Activated CD4-positive, alpha-beta memory T cell treated with anti-CD3 and anti-CD28 coated beads, Interleukin-2, amount 10 ng/mL, durations not matched to agents 7 days and 5 days (primary cell): ENCODE data around the gene MCC. TPM values are rescaled to one million over a fixed set of nuclear protein-coding genes. Genes with fewer than 3 reads are reported as not detected.

ENCODE experiments used
- CTCF ChIA-PET: fragments of 350-600 bp; sonication (Branson Sonifier 250); formaldehyde crosslinking; loops from one replicate; lab custom pipeline; 2021; ENCODE audit warnings: antibody characterized with exemption, inconsistent platforms; lab: Charles Lee
- POLR2A ChIA-PET: fragments of 350-600 bp; sonication (Branson Sonifier 250); formaldehyde crosslinking; loops from one replicate; lab custom pipeline; 2021; ENCODE audit warnings: antibody characterized with exemption; lab: Charles Lee
- DNase-seq: peaks from one replicate; pipeline ENCODE4 v3.0.0-alpha.2; 2020
- H3K27ac Mint-ChIP-seq: one replicate; pipeline ENCODE4 v1.8.0; 2021; ENCODE audit warnings: mild to moderate bottlenecking, mixed read lengths
- H3K27me3 Mint-ChIP-seq: one replicate; pipeline ENCODE4 v1.8.0; 2021; ENCODE audit warnings: mixed read lengths
- H3K36me3 Mint-ChIP-seq: one replicate; pipeline ENCODE4 v1.8.0; 2021; ENCODE audit warnings: low read depth, mixed read lengths
- H3K4me1 Mint-ChIP-seq: one replicate; pipeline ENCODE4 v1.8.0; 2021; ENCODE audit warnings: mixed read lengths
- H3K4me3 Mint-ChIP-seq: one replicate; pipeline ENCODE4 v1.8.0; 2021; ENCODE audit warnings: mild to moderate bottlenecking, mixed read lengths
- H3K9me3 Mint-ChIP-seq: one replicate; pipeline ENCODE4 v1.8.0; 2021; ENCODE audit warnings: mixed read lengths
- total RNA-seq, 2 experiments: library from RNA; stranded (reverse); gene quantifications; one replicate each; pipeline ENCODE4 v1.2.3, GENCODE V29; 2021

The MCC gene
- total RNA-seq, 2 experiments from 2014 or later = 8.6 to 10.4 TPM

DNA sequence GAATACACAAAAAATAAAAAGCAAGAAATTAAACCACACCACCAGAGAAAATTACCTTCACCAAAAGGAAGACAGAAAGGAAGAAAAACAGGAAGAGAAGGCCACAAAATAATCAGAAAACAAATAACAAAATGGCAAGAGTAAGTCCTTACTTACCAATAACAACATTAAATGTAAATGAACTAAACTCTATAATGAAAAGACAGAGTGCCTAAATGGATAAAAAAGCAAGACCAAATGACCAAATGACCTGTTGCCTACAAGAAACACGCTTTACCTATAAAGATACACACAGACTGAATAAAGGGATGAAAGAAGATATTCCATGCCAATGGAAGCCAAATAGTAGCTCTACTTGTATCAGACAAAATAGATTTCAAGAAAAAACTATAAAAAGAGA lies 140.7 kb downstream of the MCC start:
- CTCF ChIA-PET = no interaction called here
- peaks cover 11% of the 10 kb centered on the region for H3K27me3 Mint-ChIP-seq
- POLR2A ChIA-PET = no interaction called here
- H3K36me3 Mint-ChIP-seq = no peaks in the 10 kb centered on the region
- no peak overlapping the region for H3K27ac Mint-ChIP-seq
- H3K9me3 Mint-ChIP-seq = no peaks in the 10 kb centered on the region
- no peaks in the 10 kb centered on the region for H3K4me1 Mint-ChIP-seq
- DNase-seq = no peak
- no peak overlapping the region for H3K4me3 Mint-ChIP-seq

DNA sequence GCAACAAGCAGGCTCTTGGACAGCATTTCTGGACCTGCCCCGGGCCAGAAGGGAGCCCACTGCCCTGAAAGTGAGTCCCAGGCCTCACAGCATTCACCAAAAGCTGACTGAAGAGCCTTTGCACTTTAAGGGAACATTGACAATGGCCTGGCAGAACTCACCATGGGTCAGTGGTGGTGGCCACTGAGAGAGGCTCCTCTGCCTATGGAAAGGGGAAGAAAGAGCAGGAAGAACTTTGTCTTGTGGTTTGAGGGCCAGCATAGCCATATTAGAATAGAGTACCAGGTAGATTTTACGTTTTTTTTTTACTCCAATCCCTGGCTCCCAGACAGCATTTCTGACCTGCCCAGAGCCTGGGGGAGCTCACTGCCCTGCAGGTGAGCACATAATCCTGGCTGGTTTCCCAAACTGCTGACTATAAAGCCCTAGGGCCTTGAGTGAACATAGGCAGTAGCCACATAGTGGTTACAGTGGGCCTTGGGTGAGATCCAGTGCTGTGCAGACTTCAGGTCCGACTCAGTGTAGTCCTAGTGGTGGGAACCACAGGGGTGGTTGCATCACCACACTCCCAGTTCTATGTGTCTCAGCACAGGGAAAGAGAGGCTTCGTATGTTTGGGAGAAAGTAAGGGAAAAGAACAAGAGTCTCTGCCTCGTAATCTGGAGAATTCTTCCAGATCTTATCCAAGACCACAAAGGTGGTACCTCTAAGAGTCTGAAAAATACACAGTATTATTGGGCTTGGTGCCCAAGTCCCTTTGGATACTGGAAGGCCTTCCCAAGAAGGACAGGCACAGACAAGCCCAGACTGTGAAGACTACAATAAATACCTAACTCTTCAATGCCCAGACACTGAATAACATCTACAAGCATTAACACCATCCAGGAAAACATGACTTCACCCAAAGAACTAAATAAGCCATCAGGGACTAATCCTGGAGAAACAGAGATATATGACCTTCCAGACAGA lies 143.0 kb downstream of the MCC start:
- Mint-ChIP-seq H3K4me1 (no peaks in the 10 kb centered on the region), H3K27ac (no peak overlapping the region), H3K27me3 (peaks cover 7% of the 10 kb centered on the region), H3K4me3 (no peak overlapping the region), H3K9me3 (no peaks in the 10 kb centered on the region), H3K36me3 (no peaks in the 10 kb centered on the region)
- POLR2A ChIA-PET = no interaction called here
- CTCF ChIA-PET = no interaction called here
- no peak for DNase-seq

DNA sequence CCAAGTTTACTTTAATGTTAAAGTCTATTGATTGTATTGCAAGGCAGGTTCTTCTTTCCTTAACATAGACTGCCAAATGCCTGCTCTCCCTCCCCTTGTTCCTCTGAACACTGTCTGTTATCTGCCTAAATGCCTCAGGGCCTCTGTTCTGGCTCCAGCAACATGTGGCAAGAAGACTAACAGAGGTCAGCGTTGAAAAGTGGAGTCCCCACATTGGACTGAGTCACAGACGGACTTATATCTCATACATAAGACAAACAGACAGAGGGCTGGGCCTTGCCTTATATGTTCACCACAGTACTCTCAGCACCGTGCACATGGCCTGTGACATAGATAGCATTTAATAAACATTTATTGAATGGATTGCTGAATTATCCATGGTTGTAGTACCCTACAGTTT lies 144.9 kb downstream of the MCC start:
- no peak overlapping the region for H3K4me3 Mint-ChIP-seq
- no peaks in the 10 kb centered on the region for H3K9me3 Mint-ChIP-seq
- CTCF ChIA-PET = no interaction called here
- POLR2A ChIA-PET = no interaction called here
- no peak overlapping the region for H3K27ac Mint-ChIP-seq
- no peaks in the 10 kb centered on the region for H3K36me3 Mint-ChIP-seq
- peaks cover 2% of the 10 kb centered on the region for H3K27me3 Mint-ChIP-seq
- no peak for DNase-seq
- H3K4me1 Mint-ChIP-seq = no peaks in the 10 kb centered on the region

DNA sequence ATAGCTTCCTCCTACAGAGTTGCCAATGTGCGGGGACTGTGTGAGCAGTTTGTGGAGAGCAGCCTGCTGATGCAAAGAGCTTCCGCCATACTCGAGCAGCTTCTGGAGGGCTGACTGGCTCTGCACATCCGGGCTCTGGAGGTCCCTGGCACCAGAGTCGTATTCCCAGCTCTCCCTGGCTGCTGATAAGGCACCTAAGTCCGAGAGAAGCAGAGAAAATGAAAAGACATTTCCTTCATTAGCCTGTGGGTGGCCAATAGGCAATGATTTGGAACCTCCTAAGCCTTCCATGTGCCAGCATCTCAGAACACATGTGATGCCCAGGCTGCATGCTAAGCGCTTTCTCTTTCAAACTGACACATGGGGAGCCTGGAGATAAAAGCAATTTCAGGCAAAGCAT lies 147.7 kb downstream of the MCC start:
- CTCF ChIA-PET = interaction anchor here (0.5 to 1.5 kb wide), 3 partner anchors 41 to 345 kb away, joined by 3 to 5 read pairs (median 4); no protein-coding TSS in a partner anchor
- no peak for DNase-seq
- POLR2A ChIA-PET = no interaction called here
- Mint-ChIP-seq H3K27me3 (peaks cover 4% of the 10 kb centered on the region), H3K27ac (no peak overlapping the region), H3K4me1 (peaks cover 7% of the 10 kb centered on the region), H3K36me3 (no peaks in the 10 kb centered on the region), H3K4me3 (no peak overlapping the region), H3K9me3 (no peaks in the 10 kb centered on the region)

DNA sequence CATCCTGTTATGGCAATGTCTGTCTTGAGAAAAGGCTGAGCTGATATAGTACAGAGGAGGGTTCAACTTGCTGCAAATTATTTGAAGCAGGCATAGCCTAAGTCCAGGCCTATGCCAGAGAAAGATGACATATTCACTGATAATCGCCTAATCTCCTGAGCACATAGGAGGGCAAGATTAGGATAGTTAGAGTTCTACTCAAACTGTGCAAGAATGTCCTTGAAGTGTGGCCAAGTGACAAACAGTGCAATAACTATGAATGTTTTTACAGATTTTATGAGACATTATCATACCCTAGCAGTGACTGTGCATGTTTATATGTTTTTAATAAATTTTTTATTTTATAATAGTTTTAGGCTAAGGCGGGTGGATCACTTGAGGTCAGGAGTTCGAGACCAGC lies 149.6 kb downstream of the MCC start:
- ChIA-PET CTCF (interaction anchor here (1.6 to 9.8 kb wide), 2 partner anchors 172 to 269 kb away, joined by 3 to 118 read pairs; partner anchors contain the start of gene YTHDC2), POLR2A (no interaction called here)
- Mint-ChIP-seq H3K4me1 (peaks cover 14% of the 10 kb centered on the region), H3K36me3 (no peaks in the 10 kb centered on the region), H3K27ac (no peak overlapping the region), H3K4me3 (no peak overlapping the region), H3K9me3 (no peaks in the 10 kb centered on the region), H3K27me3 (peaks cover 3% of the 10 kb centered on the region)
- DNase-seq = no peak

DNA sequence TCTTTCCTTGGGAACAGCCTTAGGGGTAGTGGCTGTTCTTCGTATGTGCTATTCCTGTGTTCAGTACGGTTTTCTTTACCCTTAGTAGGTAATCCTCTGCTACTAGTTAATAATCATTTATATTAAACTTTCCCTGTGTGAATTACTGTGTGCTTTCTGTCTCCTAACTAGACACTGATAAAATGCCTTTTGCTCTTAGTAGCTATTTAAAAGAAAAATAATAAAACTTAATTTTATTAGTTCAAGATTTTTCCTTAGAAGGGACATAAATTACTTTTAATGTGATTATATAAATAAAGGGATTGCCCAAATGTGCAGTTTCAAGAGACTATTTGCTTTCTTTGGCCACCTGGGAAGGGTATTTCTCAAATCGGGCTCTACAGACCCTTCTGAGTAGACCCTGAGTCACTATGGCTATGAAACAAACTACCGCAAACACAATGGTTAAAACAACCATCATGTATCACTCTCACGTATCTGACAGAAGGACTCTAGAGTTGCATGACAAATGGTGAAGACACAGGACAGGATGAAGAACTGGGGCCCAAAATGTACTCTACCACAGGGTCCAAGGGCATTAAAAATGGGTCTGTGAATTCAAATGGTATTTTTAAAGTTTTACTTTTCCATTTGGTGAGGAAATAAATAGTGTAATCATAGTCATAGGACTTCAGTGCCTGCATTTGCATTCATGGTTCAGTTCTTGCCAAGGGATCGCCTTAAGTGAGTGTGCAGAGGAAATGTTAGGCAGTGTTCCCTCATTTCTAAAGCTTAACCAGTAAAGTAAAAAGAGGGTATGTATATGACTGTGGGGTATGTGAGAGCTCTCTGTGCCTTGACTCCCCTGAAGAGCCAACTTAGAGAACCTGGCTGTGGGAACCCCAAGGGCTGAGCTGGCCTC lies 150.5 kb downstream of the MCC start:
- Mint-ChIP-seq H3K36me3 (no peaks in the 10 kb centered on the region), H3K4me3 (no peak overlapping the region), H3K4me1 (peaks cover 14% of the 10 kb centered on the region), H3K27me3 (peaks cover 3% of the 10 kb centered on the region), H3K9me3 (no peaks in the 10 kb centered on the region), H3K27ac (no peak overlapping the region)
- DNase-seq = no peak
- POLR2A ChIA-PET = interaction anchor here (1.0 to 1.2 kb wide), 2 partner anchors 173 to 176 kb away, joined by 4 to 8 read pairs; partner anchors contain the start of gene YTHDC2
- CTCF ChIA-PET = interaction anchor here (0.5 to 9.8 kb wide), 16 partner anchors 9 to 341 kb away, joined by 3 to 118 read pairs (median 6); partner anchors contain the start of genes MCC and YTHDC2

DNA sequence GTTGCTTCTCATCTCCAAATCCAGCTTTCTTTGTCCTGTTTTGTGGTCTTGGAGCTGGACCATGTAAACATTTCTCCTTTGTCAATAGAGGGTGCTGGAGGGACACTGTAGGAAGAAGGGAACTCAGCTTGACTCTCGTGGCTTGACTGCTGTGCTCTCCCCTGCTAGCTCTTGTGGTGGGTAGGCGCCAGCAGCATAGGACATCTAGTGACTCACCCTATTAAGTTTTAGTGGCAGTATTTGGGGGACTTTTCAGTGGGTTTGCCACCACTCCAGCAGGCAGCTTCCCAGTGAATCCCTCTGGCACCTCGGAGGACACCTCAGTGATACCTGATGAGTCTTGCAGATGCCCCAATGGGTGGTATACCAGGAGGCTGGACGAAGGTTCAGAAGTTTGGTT lies 151.3 kb downstream of the MCC start:
- POLR2A ChIA-PET = interaction anchor here (1.0 to 1.2 kb wide), 2 partner anchors 173 to 177 kb away, joined by 4 to 8 read pairs; partner anchors contain the start of gene YTHDC2
- peak; percentile 21 for DNase-seq
- Mint-ChIP-seq H3K4me3 (no peak overlapping the region), H3K4me1 (peaks cover 14% of the 10 kb centered on the region), H3K36me3 (no peaks in the 10 kb centered on the region), H3K27me3 (peaks cover 5% of the 10 kb centered on the region), H3K9me3 (no peaks in the 10 kb centered on the region), H3K27ac (no peak overlapping the region)
- CTCF ChIA-PET = interaction anchor here (0.8 to 9.8 kb wide), 16 partner anchors 8 to 340 kb away, joined by 3 to 118 read pairs (median 6); partner anchors contain the start of genes MCC and YTHDC2

DNA sequence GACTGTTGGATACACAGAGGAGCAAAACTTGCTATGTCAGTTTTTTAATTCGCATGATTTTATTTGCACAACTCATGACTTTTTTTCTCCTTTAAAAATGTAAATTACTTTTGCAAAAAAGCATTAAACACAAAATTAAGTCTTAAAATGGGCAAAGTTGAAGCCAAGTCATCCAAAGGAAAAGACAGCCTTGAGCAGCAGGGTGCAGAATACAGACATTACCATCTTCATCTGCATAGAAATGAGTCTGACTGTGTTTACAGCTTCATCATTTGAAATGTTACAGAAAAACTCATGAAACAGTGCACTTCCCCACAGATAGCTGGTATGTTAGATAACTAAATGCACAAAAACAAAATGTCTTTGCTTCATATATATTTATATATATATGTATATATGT lies 154.8 kb downstream of the MCC start:
- Mint-ChIP-seq H3K27ac (no peak overlapping the region), H3K4me1 (peaks cover 25% of the 10 kb centered on the region), H3K27me3 (peaks cover 5% of the 10 kb centered on the region), H3K9me3 (no peaks in the 10 kb centered on the region), H3K4me3 (no peak overlapping the region), H3K36me3 (no peaks in the 10 kb centered on the region)
- ChIA-PET POLR2A (interaction anchor here (1.6 to 2.0 kb wide), 3 partner anchors 180 to 357 kb away, joined by 3 to 9 read pairs (median 5); partner anchors contain the start of gene YTHDC2), CTCF (interaction anchor here (2.3 to 9.8 kb wide), 3 partner anchors 178 to 337 kb away, joined by 29 to 118 read pairs (median 104); partner anchors contain the start of gene YTHDC2)
- DNase-seq = no peak

DNA sequence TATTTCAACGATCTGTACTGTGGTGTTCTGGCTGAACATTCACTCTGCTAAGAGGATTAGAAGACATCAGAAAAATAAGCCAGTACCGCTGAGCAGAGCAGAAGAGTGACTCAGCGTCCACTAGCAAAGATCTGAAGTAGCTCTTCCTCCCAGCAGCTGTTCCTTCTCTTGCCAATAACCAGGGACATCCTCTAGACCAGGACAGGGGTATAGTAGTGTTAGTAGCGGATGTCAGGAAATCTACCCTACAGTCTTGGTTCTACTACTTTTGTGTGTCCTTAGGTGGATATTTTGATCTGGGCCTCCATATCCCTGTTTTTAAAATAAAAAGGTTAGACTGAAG lies 157.1 kb downstream of the MCC start:
- Mint-ChIP-seq H3K27me3 (peaks cover 2% of the 10 kb centered on the region), H3K4me1 (peaks cover 19% of the 10 kb centered on the region), H3K4me3 (no peak overlapping the region), H3K27ac (no peak overlapping the region), H3K36me3 (no peaks in the 10 kb centered on the region), H3K9me3 (no peaks in the 10 kb centered on the region)
- no peak for DNase-seq
- ChIA-PET CTCF (interaction anchor here (1.3 to 9.8 kb wide), 4 partner anchors 37 to 334 kb away, joined by 3 to 118 read pairs (median 57); partner anchors contain the start of gene YTHDC2), POLR2A (interaction anchor here (0.6 kb wide), 1 partner anchor 335 kb away, joined by 3 read pairs; no protein-coding TSS in a partner anchor)

DNA sequence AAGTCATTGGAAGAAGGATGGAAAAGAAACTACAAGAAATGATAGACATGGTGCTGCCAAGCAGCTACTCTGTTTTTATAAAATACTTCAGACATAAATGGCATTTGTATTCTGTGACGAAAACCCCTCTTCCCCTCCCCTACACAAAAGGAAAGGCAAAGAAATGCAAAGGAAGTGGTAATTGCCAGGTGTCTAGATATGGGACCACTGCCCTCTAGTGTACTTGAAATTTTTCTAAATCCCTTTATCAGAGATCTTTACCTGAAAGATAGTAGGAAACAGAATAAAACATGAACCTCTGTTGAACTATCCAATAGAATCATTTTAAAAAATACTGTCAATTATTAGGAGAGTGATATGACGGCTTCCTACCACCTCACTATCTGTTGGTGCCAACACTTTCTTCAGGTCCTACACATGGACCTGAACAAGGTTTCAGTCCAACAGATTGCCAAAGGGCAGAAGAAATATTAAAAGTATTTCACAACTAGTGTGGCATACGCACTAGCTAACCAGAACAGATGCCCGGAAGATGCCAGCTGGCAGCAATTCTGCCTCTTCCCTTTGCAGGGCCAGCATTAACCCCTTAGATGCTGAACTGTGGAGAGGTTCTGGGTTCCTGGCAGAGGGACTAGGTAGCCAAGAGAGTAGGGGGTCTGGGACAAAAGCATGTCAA lies 157.6 kb downstream of the MCC start:
- Mint-ChIP-seq H3K27ac (no peak overlapping the region), H3K36me3 (no peaks in the 10 kb centered on the region), H3K9me3 (no peaks in the 10 kb centered on the region), H3K4me1 (peaks cover 19% of the 10 kb centered on the region), H3K27me3 (peaks cover 2% of the 10 kb centered on the region), H3K4me3 (no peak overlapping the region)
- CTCF ChIA-PET = interaction anchor here (0.7 to 9.8 kb wide), 17 partner anchors 26 to 334 kb away, joined by 3 to 118 read pairs (median 4); partner anchors contain the start of gene YTHDC2
- POLR2A ChIA-PET = interaction anchor here (0.6 to 0.9 kb wide), 2 partner anchors 335 to 336 kb away, joined by 3 read pairs; no protein-coding TSS in a partner anchor
- DNase-seq = no peak

DNA sequence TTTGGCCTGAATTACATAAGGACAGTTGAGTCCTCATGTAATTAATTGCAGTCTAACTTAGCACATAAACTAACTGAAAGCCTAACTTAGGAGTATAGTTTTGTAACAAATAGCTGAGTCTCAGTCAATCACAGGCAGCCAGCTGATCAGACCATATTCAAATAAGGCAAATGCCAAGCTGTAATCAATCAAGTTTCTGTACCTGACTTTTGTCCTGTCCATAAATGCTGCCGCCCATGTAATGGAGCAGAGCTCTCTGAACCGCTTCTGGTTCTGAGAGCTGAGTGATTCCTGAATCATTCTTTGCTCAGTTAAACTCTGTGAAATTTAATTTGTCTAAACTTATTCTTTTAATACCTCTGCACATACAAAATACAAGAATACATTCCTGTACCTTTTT lies 158.3 kb downstream of the MCC start:
- peaks cover 2% of the 10 kb centered on the region for H3K27me3 Mint-ChIP-seq
- ChIA-PET POLR2A (interaction anchor here (0.9 kb wide), 1 partner anchor 335 kb away, joined by 3 read pairs; no protein-coding TSS in a partner anchor), CTCF (interaction anchor here (0.7 to 9.8 kb wide), 17 partner anchors 25 to 333 kb away, joined by 3 to 118 read pairs (median 4); partner anchors contain the start of gene YTHDC2)
- H3K4me3 Mint-ChIP-seq = no peak overlapping the region
- H3K9me3 Mint-ChIP-seq = no peaks in the 10 kb centered on the region
- H3K4me1 Mint-ChIP-seq = peaks cover 15% of the 10 kb centered on the region
- H3K27ac Mint-ChIP-seq = no peak overlapping the region
- no peaks in the 10 kb centered on the region for H3K36me3 Mint-ChIP-seq
- DNase-seq = no peak

DNA sequence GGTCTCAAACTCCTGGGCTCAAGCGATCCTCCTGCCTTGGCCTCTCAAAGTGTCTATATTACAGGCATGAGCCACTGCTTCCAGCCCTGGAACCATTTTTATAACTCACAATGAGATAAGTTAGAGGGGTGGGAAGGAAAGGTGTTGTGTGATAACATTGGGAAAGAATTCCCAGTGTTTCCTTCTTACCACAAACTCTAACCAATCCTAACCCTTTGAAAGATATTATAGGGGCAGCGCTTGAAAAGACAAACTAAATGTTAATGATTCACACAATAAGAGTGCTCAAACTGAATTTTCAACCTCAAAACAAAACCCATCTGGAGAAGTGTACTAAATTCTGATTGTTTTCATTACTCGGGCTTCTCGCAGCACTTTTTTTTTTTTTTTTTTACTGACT lies 163.2 kb downstream of the MCC start:
- H3K27ac Mint-ChIP-seq = no peak overlapping the region
- peaks cover 2% of the 10 kb centered on the region for H3K27me3 Mint-ChIP-seq
- ChIA-PET CTCF (no interaction called here), POLR2A (no interaction called here)
- DNase-seq = no peak
- H3K4me3 Mint-ChIP-seq = no peak overlapping the region
- no peaks in the 10 kb centered on the region for H3K36me3 Mint-ChIP-seq
- peaks cover 7% of the 10 kb centered on the region for H3K4me1 Mint-ChIP-seq
- no peaks in the 10 kb centered on the region for H3K9me3 Mint-ChIP-seq
